GM19240 (cell line): ENCODE data around the gene SIK3.

Source experiments
- DNase-seq: peaks from one replicate; pipeline ENCODE4 v3.0.0; 2011; ENCODE audit warnings: low spot score; ENCODE audit not compliant: insufficient read length

Gene SIK3

DNA sequence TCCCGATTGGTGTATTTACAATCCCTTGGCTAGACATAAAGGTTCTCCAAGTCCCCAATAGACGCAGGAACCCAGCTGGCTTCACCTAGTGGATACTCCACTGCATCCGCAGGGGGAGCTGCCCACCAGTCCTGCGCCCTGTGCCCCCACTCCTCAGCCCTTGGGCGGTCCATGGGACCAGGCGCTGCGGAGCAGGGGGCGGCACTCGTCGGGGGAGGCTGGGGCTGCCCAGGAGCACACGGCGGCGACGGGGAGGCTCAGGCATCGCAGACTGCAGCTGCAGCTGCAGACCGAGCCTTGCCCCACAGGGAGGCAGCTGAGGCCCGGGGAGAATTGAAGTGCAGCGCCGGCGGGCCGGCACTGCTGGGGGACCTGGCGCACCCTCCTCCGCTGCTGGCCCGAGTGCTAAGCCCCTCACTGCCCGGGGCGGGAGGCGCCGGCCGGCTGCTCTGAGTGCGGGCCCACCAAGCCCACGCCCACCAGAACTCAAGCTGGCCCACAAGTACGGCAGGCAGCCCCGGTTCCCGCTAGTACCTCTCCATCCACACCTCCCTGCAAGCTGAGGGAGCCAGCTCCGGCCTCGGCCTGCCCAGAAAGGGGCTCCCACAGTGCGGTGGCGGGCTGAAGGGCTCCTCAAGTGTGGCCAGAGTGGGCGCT lies 12.2 kb upstream of the SIK3 start:
- DNase-seq: no peak

DNA sequence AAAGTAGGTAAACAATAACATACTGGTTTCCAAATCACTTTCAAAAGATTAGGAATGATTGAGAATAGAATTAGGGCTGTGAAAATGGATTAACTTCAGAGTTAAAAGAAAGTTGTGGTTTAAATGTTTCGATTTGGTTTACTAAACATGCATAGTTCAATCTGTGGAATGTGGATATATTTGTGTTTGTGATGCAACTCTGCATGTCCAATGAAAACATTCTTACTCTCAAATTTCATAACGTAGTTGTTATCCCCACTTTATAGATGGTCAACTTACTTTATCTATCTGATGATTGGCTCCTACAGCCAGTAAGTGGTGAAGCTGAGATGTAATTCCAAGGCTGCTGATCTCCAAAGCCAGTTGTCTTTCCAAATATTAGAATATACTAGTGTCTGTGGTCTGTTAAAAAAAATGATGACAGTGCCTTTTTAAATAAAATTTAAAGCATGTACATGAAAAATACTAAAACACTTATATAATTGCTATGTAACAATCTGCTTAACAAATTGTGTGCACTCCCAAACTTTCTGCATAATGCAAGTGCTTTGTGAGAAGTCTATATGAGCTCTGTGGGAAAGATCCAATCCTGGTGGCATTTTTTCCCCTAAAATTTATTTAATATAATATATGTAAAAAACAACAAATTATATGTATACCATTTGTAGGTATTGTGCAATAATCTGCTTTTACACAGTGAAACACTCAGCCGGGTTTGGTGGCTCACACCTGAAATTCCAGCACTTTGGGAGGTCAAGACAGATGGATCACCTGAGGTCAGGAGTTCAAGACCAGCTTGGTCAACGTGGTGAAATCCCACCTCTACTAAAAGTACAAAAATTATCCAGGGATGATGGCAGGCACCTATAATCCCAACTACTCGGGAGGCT lies 9.7 kb upstream of the SIK3 start:
- DNase-seq: no peak

DNA sequence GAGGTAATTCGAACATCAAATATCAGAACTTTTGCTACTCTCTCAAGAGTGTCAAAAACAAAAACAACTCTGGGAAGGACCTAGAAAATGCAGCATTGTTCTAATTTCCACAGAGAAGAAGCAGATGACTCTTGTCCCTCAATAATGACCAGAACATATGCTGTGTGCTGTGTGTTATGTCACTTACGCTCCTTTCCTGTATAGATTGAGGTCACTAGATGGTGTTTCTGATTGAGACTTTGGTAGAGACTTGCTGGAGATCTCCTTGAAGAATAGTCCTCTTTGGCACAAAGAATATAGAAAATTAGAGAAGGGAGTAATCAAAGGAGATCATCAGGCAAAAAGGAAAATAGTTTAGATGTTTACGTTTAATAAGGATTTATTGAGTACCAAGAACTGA lies 2.3 kb upstream of the SIK3 start:
- DNase-seq: no peak

DNA sequence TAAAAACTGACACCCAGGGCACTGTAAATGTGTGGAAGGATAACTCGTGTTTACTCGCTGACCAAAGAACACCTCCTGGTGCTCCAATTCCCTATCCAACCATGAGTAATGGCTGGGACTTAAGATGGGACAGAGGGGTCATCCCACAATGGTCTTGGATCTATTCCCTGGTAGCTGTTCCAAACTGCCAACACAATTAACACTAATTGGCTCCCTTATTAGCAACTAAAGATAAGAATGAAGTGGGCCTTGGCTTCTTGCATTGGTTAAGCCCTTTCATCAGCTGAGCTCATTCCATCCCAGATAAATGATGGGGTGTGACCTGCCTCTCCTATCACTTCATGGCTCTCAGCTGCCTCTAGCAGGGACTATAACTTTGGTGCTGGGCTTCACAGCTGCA lies 1.5 kb upstream of the SIK3 start:
- no peak for DNase-seq

DNA sequence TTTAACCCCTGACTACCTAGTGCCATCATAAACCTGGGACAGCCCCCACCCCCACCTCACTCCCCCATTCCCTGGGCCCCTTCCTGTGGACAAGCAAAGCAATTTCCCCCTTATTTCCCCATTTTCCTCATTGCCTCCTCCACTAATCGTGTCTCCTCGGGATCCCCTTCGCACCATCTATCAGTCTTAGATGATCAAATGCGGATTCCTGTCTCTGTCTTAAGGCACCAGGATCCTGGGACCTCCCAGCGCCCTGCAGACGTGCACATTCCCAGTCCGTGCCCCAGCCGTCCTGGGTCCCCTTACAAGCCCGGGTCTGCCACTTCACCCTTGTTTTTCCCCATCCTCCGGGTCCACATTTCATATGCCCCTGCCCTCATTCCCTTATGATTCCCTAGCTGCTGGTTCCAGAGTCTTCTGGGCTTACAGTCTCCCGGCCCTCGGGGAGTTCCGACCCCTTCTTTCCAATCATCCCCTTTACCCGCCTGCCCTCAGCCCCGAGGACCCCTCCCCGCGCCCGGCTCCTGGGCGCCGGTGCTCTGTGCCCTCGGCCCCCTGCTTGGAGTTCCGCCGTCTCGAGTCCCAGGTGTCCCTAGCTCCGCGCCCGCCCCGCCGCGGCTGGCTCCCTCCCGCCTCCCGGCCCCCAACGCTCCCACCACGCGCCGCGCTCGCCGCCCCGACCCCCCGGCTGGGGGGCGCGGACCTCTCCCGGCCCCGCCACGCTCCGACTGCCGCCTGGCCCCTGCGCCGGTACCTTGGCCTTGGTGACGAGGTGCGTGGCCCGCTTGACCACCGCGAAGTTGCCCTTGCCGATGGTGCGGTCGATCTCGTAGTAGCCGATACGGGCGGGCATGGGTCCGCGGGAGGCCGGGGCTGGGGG lies 599 bp downstream of the SIK3 start:
- no peak for DNase-seq

DNA sequence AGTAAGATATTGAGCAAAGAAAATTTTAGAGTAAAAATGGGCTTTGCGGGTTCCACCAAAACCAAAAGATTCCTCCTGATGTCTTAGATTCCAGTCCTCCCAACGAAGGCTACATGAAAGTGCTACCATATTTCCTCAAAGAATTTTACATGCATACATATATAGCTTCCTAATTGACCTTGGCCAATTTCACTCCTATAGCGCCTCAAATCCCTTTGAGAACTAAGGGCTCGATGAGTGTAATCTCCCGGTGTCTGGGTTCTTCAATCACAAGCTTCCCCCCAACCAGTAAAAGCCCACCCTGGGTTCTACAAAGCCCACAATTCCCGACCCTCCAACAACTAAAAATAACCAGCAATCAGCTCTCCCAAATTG lies 1.2 kb downstream of the SIK3 start:
- DNase-seq: no peak

DNA sequence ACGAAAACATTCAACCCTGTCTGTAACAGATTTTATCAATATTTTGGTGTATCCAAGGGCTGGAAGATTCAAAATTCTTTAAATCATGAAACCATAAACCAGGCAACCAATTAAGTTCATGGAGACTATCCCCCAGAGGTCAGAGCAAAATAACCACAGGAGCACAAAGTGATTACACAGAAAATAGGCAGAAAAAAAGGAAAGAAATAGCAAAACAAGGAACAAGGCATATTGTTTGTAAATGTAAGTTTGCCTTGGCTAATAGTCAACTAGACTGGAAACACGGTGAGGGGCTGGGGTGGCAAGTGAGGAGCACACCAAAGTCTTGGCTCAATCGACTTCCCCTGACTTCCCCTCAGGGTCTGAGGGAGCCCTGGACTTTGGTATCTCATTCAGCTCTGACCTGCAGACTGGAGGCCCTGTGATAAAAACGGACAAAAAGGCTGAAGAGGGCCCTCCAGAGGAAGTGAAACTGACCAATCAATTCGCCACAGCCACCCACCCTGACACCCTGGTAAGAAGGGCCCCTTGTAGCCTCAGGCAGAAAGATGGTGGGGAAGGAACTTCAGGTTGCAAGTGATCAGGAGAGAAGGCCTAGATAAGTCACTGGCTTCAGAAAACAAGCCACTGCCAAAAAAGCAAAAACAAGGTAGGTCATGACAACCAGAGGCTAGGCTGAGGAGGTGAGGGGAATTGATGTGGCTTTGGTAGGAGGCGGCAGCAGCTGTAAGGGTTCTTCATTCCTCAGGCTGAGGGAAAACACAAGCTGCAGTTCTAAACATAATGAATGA lies 1.8 kb downstream of the SIK3 start:
- peak; percentile 77 for DNase-seq

DNA sequence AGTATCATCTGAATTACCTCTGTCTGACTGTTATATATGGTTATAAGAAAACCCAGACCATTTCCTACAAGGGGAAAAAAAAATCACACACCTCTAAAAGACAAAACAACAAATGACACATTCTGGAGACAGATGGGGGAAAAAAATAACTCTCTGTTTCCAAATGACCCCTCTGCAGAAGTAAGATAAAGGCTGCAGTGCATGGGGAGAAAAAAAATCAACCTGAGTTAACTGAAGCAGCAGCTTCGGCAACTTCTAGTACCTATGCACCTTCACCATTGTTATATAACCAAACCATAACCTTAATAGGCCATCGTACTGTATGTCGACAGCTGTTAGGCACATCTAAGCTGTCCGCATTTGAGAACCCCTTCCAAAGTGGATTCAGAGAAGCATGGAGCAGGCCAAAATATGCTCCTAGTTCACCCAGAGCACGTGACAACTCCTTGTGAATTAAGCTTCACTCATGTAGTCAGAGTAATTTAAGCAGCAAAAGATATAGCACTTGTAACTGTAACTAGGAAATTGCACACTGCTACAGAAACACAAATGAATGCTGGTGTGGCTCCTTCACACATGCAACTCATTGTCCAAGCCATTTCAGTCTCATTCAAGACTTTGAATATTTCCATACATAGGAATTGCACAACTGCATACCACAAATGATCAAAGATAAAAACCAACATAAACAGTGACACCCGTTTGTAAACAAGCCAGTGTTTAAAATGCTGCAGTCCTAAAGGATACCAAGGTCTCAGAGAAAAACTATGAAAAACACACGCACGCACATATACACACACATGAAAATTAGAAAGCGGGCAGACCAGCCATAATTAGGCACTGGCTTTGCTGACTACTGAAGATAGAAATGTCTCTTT lies 2.7 kb downstream of the SIK3 start:
- DNase-seq: no peak

DNA sequence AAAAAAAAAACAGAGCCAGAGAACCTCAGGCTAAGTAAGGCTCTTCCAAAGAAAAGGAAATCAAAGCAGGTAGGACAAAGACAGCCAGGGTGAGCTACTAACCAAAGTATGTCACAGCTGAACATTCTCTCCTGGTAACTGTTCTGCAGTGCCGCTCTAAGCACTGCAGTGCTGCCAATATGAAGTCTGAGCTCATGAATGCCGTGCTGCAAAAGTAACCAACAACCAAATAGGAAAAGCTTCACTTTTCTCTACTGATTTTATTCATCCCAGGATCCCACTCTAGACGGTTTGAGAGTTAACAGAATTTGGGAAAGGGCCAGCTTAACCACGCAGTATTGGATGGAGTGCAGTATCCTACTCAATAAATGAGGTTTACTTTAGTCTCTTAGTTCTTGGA lies 3.5 kb downstream of the SIK3 start:
- no peak for DNase-seq

DNA sequence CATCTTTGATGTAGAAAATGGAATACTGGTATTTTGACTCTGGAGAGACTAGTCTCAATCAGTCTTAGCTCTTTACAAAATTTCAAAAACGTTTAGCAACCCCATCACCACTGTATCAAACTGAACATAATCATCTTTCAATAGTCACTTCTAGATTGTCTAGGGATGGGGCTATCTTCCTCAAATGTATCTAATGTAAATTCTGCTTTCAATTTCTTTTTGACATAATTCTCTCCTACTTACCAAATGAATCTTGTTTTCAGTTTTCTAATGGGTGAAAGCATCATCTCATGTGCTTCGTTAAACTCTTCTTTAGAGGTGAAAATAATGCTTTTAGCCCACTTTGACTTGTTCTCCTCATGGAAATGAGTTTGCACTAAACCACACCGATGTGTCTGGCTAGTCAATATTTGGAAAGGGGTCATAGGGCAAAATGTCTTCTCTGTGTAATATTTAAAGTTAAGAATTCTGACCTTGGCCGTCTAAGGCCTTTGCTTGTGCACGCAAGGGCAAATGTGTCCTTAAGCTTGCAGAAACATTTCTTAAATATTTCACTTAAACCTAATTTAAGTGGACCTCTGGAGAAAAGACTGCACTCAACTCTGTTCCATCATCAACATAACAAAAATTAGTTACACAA lies 5.2 kb downstream of the SIK3 start:
- DNase-seq: no peak

DNA sequence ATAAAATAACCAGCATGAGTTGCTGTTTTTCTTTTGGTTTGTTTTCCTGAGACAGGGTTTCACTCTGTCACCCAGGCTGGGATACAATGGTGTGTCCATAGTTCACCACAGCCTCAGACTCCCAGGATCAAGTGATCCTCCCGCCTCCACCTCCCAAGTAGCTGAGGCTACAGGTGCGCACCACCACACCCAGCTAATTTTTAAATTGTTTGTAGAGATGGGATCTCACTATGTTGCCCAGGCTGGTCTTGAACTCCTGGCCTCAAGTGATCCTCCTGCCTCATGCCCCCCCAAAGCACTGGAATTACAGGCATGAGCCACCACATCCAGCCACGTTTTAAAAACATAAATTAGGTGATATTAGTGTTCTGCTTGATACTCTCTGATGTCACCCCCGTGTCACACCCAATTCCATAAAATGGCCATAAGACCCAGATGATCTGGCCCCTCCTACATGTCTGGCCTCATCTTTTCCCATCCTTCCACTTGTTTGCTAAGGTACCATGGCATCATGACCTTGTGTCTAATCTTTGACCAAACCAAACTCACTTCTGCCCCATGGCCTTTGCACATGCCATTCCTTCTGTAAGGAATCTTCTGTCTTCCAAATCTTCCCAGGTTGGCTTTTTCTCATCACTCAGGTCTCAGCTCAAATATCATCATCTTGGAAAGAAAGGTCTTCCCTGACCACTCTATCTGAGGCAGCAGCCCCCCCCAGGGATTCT lies 6.3 kb downstream of the SIK3 start:
- DNase-seq: no peak

DNA sequence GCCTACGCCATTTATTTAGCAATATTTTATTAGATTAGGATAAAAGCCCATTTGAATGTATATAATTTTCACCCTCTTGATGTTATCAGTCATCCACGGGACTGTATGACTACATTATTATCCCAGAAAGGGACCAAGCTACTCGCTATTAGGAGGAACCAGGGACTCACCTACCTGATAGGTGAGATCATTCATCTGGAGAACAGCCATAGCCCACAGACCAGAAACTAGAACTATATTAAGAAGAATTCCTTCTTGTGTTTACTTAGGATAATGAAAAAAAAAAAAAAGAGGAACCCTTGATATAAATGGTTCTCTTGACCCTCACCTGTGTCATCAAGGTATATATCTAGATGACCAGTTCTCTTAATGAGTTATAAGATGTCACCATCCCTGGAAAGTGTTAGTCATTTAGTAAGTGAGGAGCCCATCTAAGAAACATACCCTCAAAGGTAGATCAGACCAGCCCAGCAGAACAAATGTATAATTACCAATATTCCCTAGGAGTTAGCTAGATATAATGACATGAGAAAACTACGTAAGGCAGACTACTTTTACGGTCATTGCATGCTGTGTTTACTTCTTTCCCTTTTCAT lies 8.0 kb downstream of the SIK3 start:
- DNase-seq: no peak

DNA sequence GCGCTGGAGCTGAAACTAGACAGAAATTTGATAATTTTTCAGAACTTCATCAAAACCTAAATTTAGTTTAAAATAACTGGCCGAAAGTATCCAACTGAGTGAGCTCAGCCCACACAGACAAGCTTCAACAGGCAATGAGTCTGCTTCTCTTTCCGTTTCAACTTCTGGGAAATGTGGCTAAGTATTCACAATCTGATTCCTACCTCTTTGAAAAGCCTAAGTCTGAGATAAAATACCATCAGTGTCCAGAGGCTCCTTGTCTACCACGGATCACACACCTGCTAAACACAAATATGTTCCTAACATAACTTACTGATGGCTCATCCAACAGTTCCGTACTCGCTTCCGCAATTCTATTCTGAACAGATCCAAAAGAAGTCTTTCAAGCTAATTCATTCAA lies 8.5 kb downstream of the SIK3 start:
- no peak for DNase-seq

DNA sequence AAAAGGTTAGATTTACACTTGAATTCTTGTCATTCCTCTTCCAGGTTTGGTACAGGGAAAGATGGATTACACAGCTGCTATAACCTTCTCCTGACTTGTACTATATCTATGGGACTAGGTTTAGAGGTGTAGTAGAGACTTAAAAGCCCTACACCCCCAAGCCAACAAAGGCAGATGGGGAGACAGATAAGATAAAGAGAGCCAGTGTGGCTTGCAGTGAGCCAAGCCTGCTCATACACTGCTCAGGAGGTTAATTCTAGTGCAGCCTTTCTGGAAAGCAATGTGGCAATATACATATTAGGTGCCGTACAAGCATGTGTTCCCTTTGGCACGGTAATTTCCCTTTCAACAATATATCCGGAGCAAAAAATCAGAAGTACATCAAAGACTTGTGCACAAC lies 10.8 kb downstream of the SIK3 start:
- no peak for DNase-seq

DNA sequence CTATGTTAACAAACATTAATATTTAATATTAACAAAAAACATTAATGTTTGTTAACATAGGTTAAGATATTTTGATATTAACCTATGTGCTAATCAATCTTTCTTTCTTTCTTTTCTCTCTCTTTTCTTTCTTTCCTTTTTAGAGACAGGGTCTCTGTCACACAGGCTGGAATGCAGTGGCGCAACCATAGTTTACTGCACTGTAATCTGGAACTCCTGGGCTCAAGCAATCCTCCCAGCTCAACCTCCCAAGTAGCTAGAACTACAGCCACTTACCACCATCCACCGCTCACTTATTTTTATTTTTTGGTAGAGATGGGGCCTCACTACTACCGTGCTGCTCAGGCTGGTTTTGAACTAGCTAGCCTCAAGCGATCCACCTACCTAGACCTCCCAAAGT lies 13.2 kb downstream of the SIK3 start:
- DNase-seq: no peak

DNA sequence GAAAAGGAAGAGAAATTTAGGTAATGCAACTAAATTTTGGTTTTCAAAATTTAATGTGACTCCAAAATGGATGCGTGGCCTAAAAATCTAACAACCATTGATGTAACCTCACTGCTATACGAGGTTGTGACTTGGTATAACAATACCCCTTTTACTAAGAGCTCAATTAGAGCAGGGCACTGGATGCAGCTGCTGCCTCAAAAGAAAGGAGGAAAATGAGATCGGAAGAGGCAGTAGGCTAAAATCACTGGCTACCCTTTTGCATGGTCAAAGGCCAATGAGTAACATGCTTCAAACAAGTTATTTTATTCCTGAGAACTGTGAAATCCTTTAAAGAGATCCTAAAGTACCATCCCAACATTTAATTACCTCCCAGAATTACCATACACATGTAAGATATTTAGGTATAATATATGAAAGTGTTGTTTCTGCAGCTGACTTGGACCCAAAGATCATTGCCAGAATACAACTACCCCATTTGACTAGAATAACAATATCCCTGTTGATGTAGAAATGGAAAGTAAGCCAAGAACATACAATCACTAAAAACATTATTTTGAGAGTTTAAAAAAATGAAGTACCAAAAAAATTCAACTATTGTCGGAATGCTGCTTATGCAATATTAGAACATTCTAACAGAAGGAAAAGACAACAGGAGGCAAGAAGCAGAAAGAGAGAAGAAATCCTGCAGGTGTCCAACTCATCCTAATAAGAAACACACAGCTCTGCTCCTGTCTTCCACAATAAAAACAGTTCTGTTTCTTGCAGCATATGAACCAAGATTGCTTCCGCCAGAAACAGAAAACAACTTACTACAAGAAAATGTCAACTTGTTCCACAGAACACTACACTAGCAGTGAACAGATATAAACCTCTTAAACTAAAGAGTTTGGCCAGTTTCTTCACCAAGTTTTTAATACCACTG lies 15.0 kb downstream of the SIK3 start:
- DNase-seq: no peak

DNA sequence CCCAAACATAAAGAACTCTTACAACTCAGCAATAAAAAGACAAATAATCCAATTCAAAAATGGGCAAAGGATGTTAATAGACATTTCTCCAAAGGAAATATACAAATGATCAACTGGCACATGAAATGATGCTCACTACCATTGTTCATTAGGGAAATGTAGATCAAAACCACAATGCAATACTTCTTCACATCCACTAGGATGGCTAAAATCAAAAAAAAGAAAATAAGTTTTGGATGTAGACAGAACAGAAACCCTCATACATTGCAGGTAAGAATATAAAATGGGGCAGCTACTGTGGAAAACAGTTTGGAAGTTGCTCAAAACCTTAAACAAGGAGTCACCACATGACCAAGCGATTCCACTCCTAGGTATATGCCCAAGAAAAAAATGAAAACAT lies 16.3 kb downstream of the SIK3 start:
- DNase-seq: no peak

DNA sequence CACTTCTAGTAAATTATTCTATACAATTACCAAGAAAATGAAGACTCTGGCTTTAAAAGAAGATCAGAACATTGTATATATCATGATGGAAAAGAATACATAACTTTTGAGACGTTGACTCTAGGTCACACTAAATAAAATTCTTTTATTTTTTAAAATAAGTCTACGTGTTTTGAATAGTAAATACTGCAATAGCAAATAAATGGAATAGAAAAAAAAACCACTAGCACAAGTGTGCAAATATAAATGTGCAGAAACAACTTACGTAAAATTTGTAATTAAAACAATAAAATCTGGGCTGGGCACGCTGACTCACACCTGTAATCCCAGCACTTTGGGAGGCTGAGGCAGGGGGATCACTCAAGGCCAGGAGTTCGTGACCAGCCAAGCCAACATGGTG lies 17.9 kb downstream of the SIK3 start:
- no peak for DNase-seq
